H9 (cell line): ENCODE data around the gene KIAA1328. TPM values are rescaled to one million over a fixed set of nuclear protein-coding genes. Genes with fewer than 3 reads are reported as not detected.

Source experiments
- DNase-seq: peaks from one replicate; pipeline ENCODE4 v3.0.0-alpha.2; 2017
- H2AFZ ChIP-seq: one replicate; pipeline ENCODE4 v1.6.1; 2013; ENCODE audit warnings: mild to moderate bottlenecking, low read length, control low read depth, moderate library complexity
- H2AK5ac ChIP-seq: 2 replicates; pipeline ENCODE4 v1.6.1; 2013; ENCODE audit warnings: low read length, control low read depth, mixed read lengths; ENCODE audit not compliant: insufficient read length
- H2BK120ac ChIP-seq: one replicate; pipeline ENCODE4 v1.6.1; 2013; ENCODE audit warnings: low read depth, mild to moderate bottlenecking, low read length, control low read depth, inconsistent platforms; ENCODE audit not compliant: poor library complexity, severe bottlenecking
- H2BK12ac ChIP-seq: 2 replicates; pipeline ENCODE4 v1.6.1; 2013; ENCODE audit warnings: low read length, control low read depth, mixed read lengths, low read depth; ENCODE audit not compliant: insufficient read length
- H2BK15ac ChIP-seq: 2 replicates; pipeline ENCODE4 v1.6.1; 2013; ENCODE audit warnings: low read depth, low read length, control low read depth
- H2BK20ac ChIP-seq: one replicate; pipeline ENCODE4 v1.6.1; 2013; ENCODE audit warnings: low read depth, mild to moderate bottlenecking, low read length, control low read depth, inconsistent platforms; ENCODE audit not compliant: poor library complexity, severe bottlenecking
- H2BK5ac ChIP-seq: 2 replicates; pipeline ENCODE4 v1.6.1; 2013; ENCODE audit warnings: low read length, control low read depth, mixed read lengths; ENCODE audit not compliant: insufficient read length
- H3K14ac ChIP-seq: 2 replicates; pipeline ENCODE4 v1.6.1; 2013; ENCODE audit warnings: low read length, control low read depth; ENCODE audit not compliant: insufficient read depth
- H3K18ac ChIP-seq: 2 replicates; pipeline ENCODE4 v1.6.1; 2013; ENCODE audit warnings: low read depth, mild to moderate bottlenecking, mixed read lengths, low read length, control low read depth; ENCODE audit not compliant: insufficient read length
- H3K23ac ChIP-seq: 2 replicates; pipeline ENCODE4 v1.6.1; 2013; ENCODE audit warnings: low read length, control low read depth, mixed read lengths, low read depth; ENCODE audit not compliant: insufficient read length
- H3K23me2 ChIP-seq: 2 replicates; pipeline ENCODE4 v1.6.1; 2013; ENCODE audit warnings: low read depth, mild to moderate bottlenecking, mixed read lengths, low read length, control low read depth; ENCODE audit not compliant: insufficient read length, poor library complexity, severe bottlenecking
- H3K27ac ChIP-seq: 2 replicates; pipeline ENCODE4 v1.5.1; 2013; ENCODE audit warnings: low read length, control low read depth, mixed read lengths, low read depth; ENCODE audit not compliant: insufficient read length
- H3K27me3 ChIP-seq: 2 replicates; pipeline ENCODE4 v1.6.1; 2013; ENCODE audit warnings: low read length, control low read depth, inconsistent platforms; ENCODE audit not compliant: insufficient read depth
- H3K4ac ChIP-seq: 2 replicates; pipeline ENCODE4 v1.6.1; 2013; ENCODE audit warnings: low read depth, mild to moderate bottlenecking, control low read depth, inconsistent platforms, low read length, moderate library complexity
- H3K4me1 ChIP-seq: 2 replicates; pipeline ENCODE4 v1.6.1; 2013; ENCODE audit warnings: low read length, control low read depth, inconsistent platforms; ENCODE audit not compliant: insufficient read depth
- H3K4me2 ChIP-seq: 2 replicates; pipeline ENCODE4 v1.6.1; 2013; ENCODE audit warnings: low read length, control low read depth, mixed read lengths; ENCODE audit not compliant: insufficient read length, insufficient read depth
- H3K56ac ChIP-seq: 2 replicates; pipeline ENCODE4 v1.6.1; 2013; ENCODE audit warnings: low read depth, mild to moderate bottlenecking, mixed read lengths, low read length, control low read depth; ENCODE audit not compliant: insufficient read length
- H3K79me1 ChIP-seq: 2 replicates; pipeline ENCODE4 v1.6.1; 2013; ENCODE audit warnings: low read depth, mild to moderate bottlenecking, moderate library complexity, low read length, control low read depth, inconsistent platforms; ENCODE audit not compliant: insufficient read depth, poor library complexity, severe bottlenecking
- H3K79me2 ChIP-seq: 2 replicates; pipeline ENCODE4 v1.6.1; 2013; ENCODE audit warnings: low read length, control low read depth, inconsistent platforms; ENCODE audit not compliant: insufficient read depth
- H3K9ac ChIP-seq: 2 replicates; pipeline ENCODE4 v1.6.1; 2013; ENCODE audit warnings: low read length, control low read depth, mixed read lengths; ENCODE audit not compliant: insufficient read length; ENCODE audit errors: extremely low read depth
- H3K9me3 ChIP-seq: one replicate; pipeline ENCODE4 v1.6.1; 2013; ENCODE audit warnings: low read depth, low read length, inconsistent platforms; ENCODE audit not compliant: control insufficient read depth
- H3T11ph ChIP-seq: one replicate; pipeline ENCODE4 v1.6.1; 2013; ENCODE audit warnings: mild to moderate bottlenecking, low read length, control low read depth, inconsistent platforms
- H4K20me1 ChIP-seq: one replicate; pipeline ENCODE4 v1.6.1; 2013; ENCODE audit not compliant: control insufficient read depth, insufficient read length, insufficient read depth
- H4K5ac ChIP-seq: 2 replicates; pipeline ENCODE4 v1.6.1; 2013; ENCODE audit warnings: low read depth, mild to moderate bottlenecking, mixed read lengths, low read length, control low read depth; ENCODE audit not compliant: insufficient read length
- H4K8ac ChIP-seq: replicated peaks from 2 replicates; pipeline ENCODE4 v1.6.1; 2013; ENCODE audit warnings: low read length, control low read depth, mixed read lengths, low read depth; ENCODE audit not compliant: insufficient read length
- H4K91ac ChIP-seq: 2 replicates; pipeline ENCODE4 v1.6.1; 2013; ENCODE audit warnings: low read depth, mild to moderate bottlenecking, moderate library complexity, mixed read lengths, low read length, control low read depth; ENCODE audit not compliant: insufficient read length
- H3K27ac Mint-ChIP-seq, 3 experiments: 2 replicates in 2 of 3; 3 replicates in 1 of 3; pipeline ENCODE4 v1.8.0; 2020 to 2021; ENCODE audit warnings: mixed read lengths in 3 of 3, mild to moderate bottlenecking in 1 of 3, moderate library complexity in 1 of 3
- H3K27me3 Mint-ChIP-seq: 2 replicates; pipeline ENCODE4 v1.8.0; 2021; ENCODE audit warnings: low read depth, mild to moderate bottlenecking, moderate library complexity, mixed read lengths
- H3K36me3 Mint-ChIP-seq, 3 experiments: 2 replicates in 2 of 3; 3 replicates in 1 of 3; pipeline ENCODE4 v1.8.0; 2020 to 2021; ENCODE audit warnings: low read depth in 3 of 3, mixed read lengths in 3 of 3; ENCODE audit not compliant: insufficient read depth in 1 of 3
- H3K4me1 Mint-ChIP-seq, 2 experiments: 2 replicates each; pipeline ENCODE4 v1.8.0; 2020; ENCODE audit warnings: mixed read lengths in 2 of 2
- H3K4me3 Mint-ChIP-seq, 2 experiments: 2 replicates in 1 of 2; 3 replicates in 1 of 2; pipeline ENCODE4 v1.8.0; 2020 to 2021; ENCODE audit warnings: mild to moderate bottlenecking in 2 of 2, mixed read lengths in 2 of 2, moderate library complexity in 1 of 2
- H3K9me3 Mint-ChIP-seq, 2 experiments: 2 replicates in 1 of 2; 3 replicates in 1 of 2; pipeline ENCODE4 v1.8.0; 2020; ENCODE audit warnings: mild to moderate bottlenecking in 2 of 2, mixed read lengths in 2 of 2, moderate library complexity in 1 of 2
- WGBS: extraction: QIAGEN DNeasy Blood & Tissue Kit; methylation state at CpG from one replicate; pipeline ENCODE4 v1.1.7; 2013; ENCODE audit warnings: missing lambda C conversion rate, low lambda C conversion rate, mixed read lengths; ENCODE audit not compliant: insufficient read length; ENCODE audit errors: extremely low coverage; 5-methylcytosine and 5-hydroxymethylcytosine counted together
- total RNA-seq: library from RNA; stranded (reverse); gene quantifications from 2 replicates; pipeline ENCODE4 v1.2.1, GENCODE V29; 2021
- TF ChIP-seq, protein P1 (sequence below): fragments of 200-600 bp; sonication (generic); conservative IDR thresholded peaks from 3 replicates; pipeline ENCODE4 v1.8.0; 2021; ENCODE audit warnings: antibody characterized with exemption, mild to moderate bottlenecking

Gene KIAA1328
- total RNA-seq, 1 experiment from 2014 or later, result 4.9 TPM

- Histone ChIP-seq H2BK12ac (no peak overlapping the region), H2AK5ac (no peak overlapping the region), H3K56ac (no peak overlapping the region), H2BK20ac (no peak overlapping the region), H4K5ac (no peak overlapping the region), H3K23me2 (no peaks in the 10 kb centered on the region), H3K4me1 (no peaks in the 10 kb centered on the region), H4K91ac (no peak overlapping the region), H3K27me3 (no peaks in the 10 kb centered on the region), H3T11ph (no peak overlapping the region), H3K18ac (no peak overlapping the region), H3K14ac (no peak overlapping the region), H2BK5ac (no peak overlapping the region), H3K23ac (no peak overlapping the region), H3K4ac (no peak overlapping the region), H3K79me1 (no peaks in the 10 kb centered on the region), H3K79me2 (no peaks in the 10 kb centered on the region), H2BK15ac (no peak overlapping the region), H3K4me2 (no peak overlapping the region), H3K27ac (no peak overlapping the region), H2AFZ (no peak overlapping the region), H4K8ac (no peak overlapping the region), H2BK120ac (no peak overlapping the region), H4K20me1 (no peaks in the 10 kb centered on the region), H3K9ac (no peak overlapping the region), H3K9me3 (no peaks in the 10 kb centered on the region)
- TF ChIP-seq, protein P1, sequence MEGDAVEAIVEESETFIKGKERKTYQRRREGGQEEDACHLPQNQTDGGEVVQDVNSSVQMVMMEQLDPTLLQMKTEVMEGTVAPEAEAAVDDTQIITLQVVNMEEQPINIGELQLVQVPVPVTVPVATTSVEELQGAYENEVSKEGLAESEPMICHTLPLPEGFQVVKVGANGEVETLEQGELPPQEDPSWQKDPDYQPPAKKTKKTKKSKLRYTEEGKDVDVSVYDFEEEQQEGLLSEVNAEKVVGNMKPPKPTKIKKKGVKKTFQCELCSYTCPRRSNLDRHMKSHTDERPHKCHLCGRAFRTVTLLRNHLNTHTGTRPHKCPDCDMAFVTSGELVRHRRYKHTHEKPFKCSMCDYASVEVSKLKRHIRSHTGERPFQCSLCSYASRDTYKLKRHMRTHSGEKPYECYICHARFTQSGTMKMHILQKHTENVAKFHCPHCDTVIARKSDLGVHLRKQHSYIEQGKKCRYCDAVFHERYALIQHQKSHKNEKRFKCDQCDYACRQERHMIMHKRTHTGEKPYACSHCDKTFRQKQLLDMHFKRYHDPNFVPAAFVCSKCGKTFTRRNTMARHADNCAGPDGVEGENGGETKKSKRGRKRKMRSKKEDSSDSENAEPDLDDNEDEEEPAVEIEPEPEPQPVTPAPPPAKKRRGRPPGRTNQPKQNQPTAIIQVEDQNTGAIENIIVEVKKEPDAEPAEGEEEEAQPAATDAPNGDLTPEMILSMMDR, result no peak
- no peaks in the 10 kb centered on the region for H3K27me3 Mint-ChIP-seq
- H3K9me3 Mint-ChIP-seq, result no peaks in the 10 kb centered on the region; a peak in 1 of 5 replicates
- DNase-seq, result no peak
- no CpG with 5 or more reads among the region's 1 CpG for WGBS
- H3K36me3 Mint-ChIP-seq, result no peaks in the 10 kb centered on the region
- H3K4me3 Mint-ChIP-seq, result no peak overlapping the region
- peaks cover under 1 to 11% of the 10 kb centered on the region in 2 experiments for H3K4me1 Mint-ChIP-seq
- H3K27ac Mint-ChIP-seq, result no peak overlapping the region
Measured at GRCh38 chr18:37182340-37183135, 353.6 kb downstream of the KIAA1328 start.
